ENCODE data around the gene IL17B. TPM values are rescaled to one million over a fixed set of nuclear protein-coding genes. Genes with fewer than 3 reads are reported as not detected.

Gene IL17B
- total RNA-seq (2014; rRNA removed; shearing (Covaris generic)) = not detected in 2 replicates
- polyA plus RNA-seq (2016; fragmentation: Nextera tagmentation; extraction: Ambion mirVana) = not detected in 2 replicates
- long read RNA-seq = 0 reads

- H3K4me1 Mint-ChIP-seq = peaks cover 19% of the 10 kb centered on the region
- no peaks in the 10 kb centered on the region; the same call in 2 of the 3 replicates for H3K36me3 Mint-ChIP-seq (ENCODE audit: low read depth)
- no peak within 1 kb of the TSS; the same call in 2 of the 3 replicates for H3K4me3 Mint-ChIP-seq
- Histone ChIP-seq H3K4me1 (ENCODE audit: insufficient read depth) (no peaks in the 10 kb centered on the region), H2AFZ (0 out of 2 replicates have a peak within 1 kb of the TSS, but pooled peaks have one; percentile 32), H3K36me3 (ENCODE audit: insufficient read depth) (no peaks in the 10 kb centered on the region), H3K4me2 (no peak within 1 kb of the TSS), H3K27ac (ENCODE audit: low read depth) (no peak within 1 kb of the TSS), H3F3A (replicated peaks; ENCODE audit: low read depth) (no peaks in the 10 kb centered on the region), H3K79me2 (replicated peaks; ENCODE audit: insufficient read depth) (no peaks in the 10 kb centered on the region), H3K9me2 (ENCODE audit: insufficient read depth) (no peaks in the 10 kb centered on the region), H3K4me3 (no peak within 1 kb of the TSS), H3K27me3 (ENCODE audit: insufficient read depth) (no peaks in the 10 kb centered on the region), H4K20me1 (replicated peaks; ENCODE audit: insufficient read depth) (no peaks in the 10 kb centered on the region)
- H3K9me3 Mint-ChIP-seq = no peaks in the 10 kb centered on the region
- TF ChIP-seq REST (IDR thresholded peaks at IDR 0.05; ENCODE audit: unreplicated experiment) (no peak), ZNF114 (CRISPR knock-in tag; IDR thresholded peaks at IDR 0.05) (no peak), NANOG (IDR thresholded peaks at IDR 0.05; ENCODE audit: borderline replicate concordance) (no peak), CREB1 (CRISPR knock-in tag; IDR thresholded peaks at IDR 0.05; ENCODE audit: low read depth) (no peak), JUNB (IDR thresholded peaks at IDR 0.05; ENCODE audit: unreplicated experiment) (no peak), STAT1 (IDR thresholded peaks at IDR 0.05; ENCODE audit: unreplicated experiment) (no peak), ZNF331 (CRISPR knock-in tag; IDR thresholded peaks at IDR 0.05; ENCODE audit: low read depth) (no peak), EZH2 (IDR thresholded peaks at IDR 0.05; ENCODE audit: low read depth, unreplicated experiment) (no peak), ZNF462 (CRISPR knock-in tag; IDR thresholded peaks at IDR 0.05) (no peak), CTCF (conservative IDR thresholded peaks at IDR 0.05; ENCODE audit: low read depth in 2 of 2) (no peak), ETS1 (IDR thresholded peaks at IDR 0.05) (no peak), POLR2AphosphoS5 (IDR thresholded peaks at IDR 0.05; ENCODE audit: low read depth) (no peak)
- H3K27ac Mint-ChIP-seq = no peak within 1 kb of the TSS
- no peak for DNase-seq (ENCODE audit: low spot score)
- ATAC-seq = no peak
- peaks cover 4% of the 10 kb centered on the region for H3K27me3 Mint-ChIP-seq (ENCODE audit: insufficient read depth, low read depth, poor library complexity)
Observed at GRCh38 chr5:149379177-149379761, at the start of gene IL17B. Gene IL17B, minus strand, starts transcription at chr5:149379292. Its CDS starts 67 bp downstream, at chr5:149379225.

Measured in GM23338 (cell line).